Measurements from ENCODE around the gene ATP6AP1.

Gene ATP6AP1

DNA sequence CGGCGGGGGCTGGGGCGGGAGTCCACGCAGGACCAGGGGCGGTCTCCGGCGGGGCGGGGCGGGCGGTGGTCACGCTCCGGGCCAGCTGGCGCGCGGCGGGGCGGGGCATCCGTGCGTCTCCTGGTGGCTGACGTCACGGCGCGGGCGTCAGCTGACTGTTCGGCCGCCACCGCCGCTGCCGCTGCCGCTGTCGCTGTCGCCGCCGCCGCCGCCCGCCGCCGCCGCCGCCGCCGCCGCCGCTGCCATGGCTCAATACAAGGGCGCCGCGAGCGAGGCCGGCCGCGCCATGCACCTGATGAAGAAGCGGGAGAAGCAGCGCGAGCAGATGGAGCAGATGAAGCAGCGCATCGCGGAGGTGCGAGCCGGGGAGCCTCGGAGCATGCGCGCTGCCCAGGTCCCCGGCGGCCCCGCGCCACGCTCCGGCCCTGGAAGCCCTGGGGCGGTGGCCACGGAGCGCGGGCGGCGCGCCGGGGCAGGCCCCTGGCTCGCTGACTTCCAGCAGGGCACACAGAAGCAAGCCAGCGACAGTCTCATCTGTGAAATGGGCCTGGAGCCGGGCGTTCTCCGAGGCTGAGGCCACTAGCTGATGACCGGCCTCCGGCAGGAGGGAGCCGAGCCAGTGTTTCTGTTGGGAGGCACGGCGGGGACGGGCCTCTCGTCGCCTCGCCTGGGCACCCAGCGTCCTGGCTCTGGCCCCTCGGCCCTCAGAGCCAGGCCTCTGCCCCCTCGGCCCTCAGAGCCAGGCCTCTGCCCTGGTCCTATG is 15.7 kb downstream of the ATP6AP1 start, which contains the start of gene FAM50A:
Gene FAM50A (plus strand): TSS at position 150 of the 763 bp plus-strand sequence. CDS start 95 bp downstream, at position 245.
- in situ Hi-C loops (cut with MboI; ENCODE audit: low sequenced_read_pairs) = no loop called here

DNA sequence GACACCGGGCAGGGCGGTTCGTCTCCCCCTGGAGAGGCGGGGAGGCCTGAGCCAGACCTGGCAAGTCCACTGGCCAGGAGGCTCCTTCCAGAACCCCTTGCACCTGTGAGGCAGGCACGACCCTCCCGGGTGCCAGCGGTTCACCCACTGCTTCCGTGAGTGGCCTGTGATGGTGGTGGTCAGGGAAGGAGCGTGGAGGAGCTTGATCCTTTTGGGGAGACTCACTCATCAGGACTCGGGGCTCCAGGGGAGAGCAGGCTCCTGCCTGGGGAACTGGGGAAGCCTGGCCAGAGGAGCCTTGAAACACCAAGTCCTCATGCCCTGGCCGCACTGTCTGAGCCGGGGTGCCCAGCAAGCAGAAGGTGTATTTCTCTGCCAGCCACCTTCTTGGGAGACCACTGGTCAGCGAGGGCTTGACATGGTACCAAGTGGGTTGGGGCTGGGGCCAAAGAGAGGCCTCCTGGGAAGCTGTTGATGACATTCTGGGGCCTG is 16.3 kb downstream of the ATP6AP1 start:
- in situ Hi-C loops (cut with MboI; ENCODE audit: low sequenced_read_pairs) = no loop called here

DNA sequence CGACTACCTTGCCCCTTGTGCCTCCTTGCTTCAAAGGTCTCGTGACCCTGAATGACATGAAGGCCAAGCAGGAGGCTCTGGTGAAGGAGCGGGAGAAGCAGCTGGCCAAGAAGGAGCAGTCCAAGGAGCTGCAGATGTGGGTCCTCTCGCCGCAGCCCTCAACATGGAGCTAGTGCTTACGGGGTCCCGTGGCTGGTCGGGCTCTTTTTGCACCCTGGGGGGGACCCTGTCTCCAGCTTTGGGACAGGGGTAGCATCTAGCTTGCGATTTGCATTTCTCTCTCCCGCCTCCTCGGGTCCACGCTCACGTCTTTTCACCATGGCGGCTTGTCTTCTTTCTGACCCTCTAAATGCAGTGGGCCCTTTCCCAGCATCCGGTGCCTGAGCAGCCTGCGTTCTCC is 17.3 kb downstream of the ATP6AP1 start:
- in situ Hi-C loops (cut with MboI; ENCODE audit: low sequenced_read_pairs) = no loop called here

DNA sequence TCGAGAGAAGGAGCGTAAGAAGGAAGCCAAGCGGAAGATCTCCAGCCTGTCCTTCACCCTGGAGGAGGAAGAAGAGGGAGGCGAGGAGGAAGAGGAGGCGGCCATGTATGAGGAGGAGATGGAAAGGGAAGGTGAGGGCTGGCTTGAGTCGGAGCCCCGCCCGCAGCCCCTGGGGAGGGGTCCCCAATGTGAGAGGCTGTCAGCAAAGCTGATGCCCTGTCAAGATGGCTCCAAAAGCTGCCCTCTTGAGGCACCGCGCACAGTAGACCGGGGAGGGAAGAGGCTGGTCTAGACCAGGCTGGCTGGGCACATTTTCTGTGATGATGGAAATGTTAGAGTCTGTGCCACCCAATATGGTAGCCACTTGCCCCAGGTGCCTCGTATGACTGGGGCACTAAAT is 18.0 kb downstream of the ATP6AP1 start:
- in situ Hi-C loops (cut with MboI; ENCODE audit: low sequenced_read_pairs) = no loop called here

DNA sequence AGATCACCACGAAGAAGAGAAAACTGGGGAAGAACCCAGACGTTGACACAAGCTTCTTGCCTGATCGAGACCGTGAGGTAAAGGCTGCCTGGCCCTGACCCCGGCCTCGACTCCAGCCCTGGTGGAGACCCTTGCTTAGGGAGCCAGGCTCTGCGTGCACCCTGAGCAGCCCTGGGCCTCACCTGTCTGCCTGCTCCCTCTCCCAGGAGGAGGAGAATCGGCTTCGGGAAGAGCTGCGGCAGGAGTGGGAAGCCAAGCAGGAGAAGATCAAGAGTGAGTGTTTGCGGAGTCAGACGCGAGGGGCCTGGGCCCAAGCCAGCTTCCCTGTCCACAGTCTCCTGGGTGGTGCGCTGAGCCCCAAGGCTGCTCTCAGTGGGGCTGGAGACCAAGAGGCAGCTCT is 20.0 kb downstream of the ATP6AP1 start:
- in situ Hi-C loops (cut with MboI; ENCODE audit: low sequenced_read_pairs) = no loop called here

- in situ Hi-C loops (cut with MboI; ENCODE audit: low sequenced_read_pairs) = no loop called here
Observed at GRCh38 chrX:154449618-154450017, 21.1 kb downstream of the ATP6AP1 start.

- in situ Hi-C loops (cut with MboI; ENCODE audit: low sequenced_read_pairs) = no loop called here
Observed at GRCh38 chrX:154450312-154450711, 21.8 kb downstream of the ATP6AP1 start.

DNA sequence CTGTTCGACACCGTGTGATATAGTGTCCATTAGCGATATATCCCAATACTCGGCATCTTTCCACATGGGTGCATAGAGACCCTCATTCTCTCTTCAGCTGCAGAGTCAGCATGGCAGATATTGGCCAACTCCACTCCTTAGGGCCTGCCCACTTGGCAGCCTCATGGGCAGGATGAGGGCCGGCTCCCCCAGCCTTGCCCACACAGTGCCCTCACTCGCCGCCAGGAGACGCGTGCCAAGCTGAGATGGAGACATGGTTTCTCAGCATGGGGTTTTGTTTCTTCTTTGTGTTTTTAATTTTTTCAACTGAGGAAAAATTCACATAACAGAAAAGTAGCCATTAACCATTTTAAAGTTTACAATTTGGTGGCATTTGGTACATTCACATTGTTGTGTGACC is 24.3 kb downstream of the ATP6AP1 start:
- in situ Hi-C loops (cut with MboI; ENCODE audit: low sequenced_read_pairs) = no loop called here

GRCh38 chrX:154457491-154458115 is 29.1 kb downstream of the ATP6AP1 start:
- in situ Hi-C loops (cut with MboI; ENCODE audit: low sequenced_read_pairs) = no loop called here

DNA sequence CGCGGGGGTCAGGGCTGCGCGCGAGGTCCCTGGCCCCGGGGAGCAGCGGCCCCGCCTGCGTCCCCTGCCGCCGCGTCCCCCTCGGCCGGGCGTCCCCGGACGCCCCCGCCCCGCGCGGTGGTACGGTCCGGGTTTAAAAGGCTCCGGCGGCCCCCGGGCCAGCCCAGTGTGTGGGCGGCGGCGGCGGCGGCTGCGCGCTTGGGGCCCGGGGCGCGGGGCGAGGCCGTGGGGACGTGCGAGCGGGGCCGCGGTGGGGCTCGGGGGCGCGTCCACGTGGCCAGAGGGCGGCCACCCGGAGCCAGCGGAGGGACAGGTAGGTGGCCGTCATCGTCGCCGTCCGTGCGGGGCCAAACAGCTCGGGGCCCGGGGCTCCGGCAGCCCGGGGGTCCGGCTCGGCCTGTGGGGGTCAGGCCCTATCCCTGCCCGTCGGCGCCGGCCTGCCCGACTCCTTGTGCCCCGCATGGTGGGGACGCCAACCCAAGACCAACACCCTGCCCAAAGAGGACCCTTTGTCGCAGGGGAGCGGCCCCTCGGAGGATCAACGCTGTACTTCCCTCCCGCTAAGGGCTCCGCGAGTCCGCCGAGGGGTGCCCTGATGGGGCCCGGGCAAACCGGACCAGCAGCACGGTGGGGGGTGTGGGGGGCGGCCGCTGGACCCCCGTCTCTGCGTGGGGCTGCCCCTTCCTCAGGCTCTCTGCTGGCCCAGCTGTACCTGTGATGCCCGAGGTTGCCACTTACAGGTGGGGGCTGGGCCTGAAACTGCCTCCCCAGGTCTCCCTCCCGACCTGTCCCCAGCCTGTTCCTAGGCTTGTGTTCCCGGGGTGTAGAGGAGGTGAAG is 29.9 kb downstream of the ATP6AP1 start, which contains the start of gene PLXNA3:
Gene PLXNA3 (plus strand): TSS at position 166 of the 838 bp plus-strand sequence. CDS start 1,903 bp downstream, outside the sequence.
- in situ Hi-C loops (cut with MboI; ENCODE audit: low sequenced_read_pairs) = no loop called here

GRCh38 chrX:154458954-154459778 is 30.7 kb downstream of the ATP6AP1 start:
- in situ Hi-C loops (cut with MboI; ENCODE audit: low sequenced_read_pairs) = no loop called here

- in situ Hi-C loops (cut with MboI; ENCODE audit: low sequenced_read_pairs) = no loop called here
Observed at GRCh38 chrX:154459832-154460231, 31.4 kb downstream of the ATP6AP1 start.

- in situ Hi-C loops (cut with MboI; ENCODE audit: low sequenced_read_pairs) = no loop called here
Observed at GRCh38 chrX:154460326-154460725, 31.8 kb downstream of the ATP6AP1 start.

DNA sequence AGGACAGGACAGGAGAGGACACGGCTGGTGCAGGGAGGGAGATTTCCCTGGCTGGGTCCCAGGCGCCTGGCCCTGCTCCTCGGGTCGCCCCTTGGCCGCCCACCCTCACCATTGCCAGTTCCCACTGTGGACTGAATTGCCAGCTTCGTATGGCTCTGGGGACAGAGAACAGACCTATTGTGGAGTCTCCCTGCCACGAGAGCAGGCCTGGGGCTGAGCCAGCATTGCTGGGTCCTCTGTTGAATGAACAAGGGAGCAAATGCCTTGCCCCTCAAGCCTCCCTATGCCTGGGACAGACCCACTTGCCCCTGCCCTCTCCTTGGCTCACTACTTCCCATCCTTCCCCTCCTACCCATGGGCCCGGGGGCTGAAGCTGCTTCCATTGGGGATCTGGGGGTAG is 33.9 kb downstream of the ATP6AP1 start:
- in situ Hi-C loops (cut with MboI; ENCODE audit: low sequenced_read_pairs) = no loop called here

DNA sequence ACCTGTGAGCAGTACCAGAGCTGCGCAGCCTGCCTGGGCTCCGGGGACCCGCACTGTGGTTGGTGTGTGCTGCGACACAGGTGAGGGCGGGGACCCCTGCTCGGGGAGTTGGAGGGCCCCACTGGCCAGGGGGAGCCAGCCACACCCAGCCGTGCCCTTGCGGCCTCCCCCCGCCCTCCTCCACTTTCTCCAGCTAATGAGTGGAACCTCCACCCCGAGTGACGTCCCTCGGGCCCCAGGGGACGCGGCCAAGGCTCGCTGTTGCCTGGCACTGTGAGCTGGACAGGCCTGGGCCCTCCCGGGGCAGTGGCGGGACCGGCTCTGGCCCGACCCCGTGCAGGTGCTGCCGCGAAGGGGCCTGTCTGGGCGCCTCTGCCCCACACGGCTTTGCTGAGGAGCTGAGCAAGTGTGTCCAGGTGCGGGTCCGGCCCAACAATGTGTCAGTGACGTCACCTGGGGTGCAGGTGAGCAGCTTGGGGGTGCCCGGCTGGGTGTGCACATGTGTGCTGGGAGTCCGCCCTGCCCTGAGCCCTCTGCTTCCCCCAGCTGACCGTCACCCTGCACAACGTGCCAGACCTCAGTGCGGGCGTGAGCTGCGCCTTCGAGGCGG is 35.2 kb downstream of the ATP6AP1 start:
- in situ Hi-C loops (cut with MboI; ENCODE audit: low sequenced_read_pairs) = no loop called here

- in situ Hi-C loops (cut with MboI; ENCODE audit: low sequenced_read_pairs) = no loop called here
Observed at GRCh38 chrX:154464806-154465365, 36.4 kb downstream of the ATP6AP1 start.

DNA sequence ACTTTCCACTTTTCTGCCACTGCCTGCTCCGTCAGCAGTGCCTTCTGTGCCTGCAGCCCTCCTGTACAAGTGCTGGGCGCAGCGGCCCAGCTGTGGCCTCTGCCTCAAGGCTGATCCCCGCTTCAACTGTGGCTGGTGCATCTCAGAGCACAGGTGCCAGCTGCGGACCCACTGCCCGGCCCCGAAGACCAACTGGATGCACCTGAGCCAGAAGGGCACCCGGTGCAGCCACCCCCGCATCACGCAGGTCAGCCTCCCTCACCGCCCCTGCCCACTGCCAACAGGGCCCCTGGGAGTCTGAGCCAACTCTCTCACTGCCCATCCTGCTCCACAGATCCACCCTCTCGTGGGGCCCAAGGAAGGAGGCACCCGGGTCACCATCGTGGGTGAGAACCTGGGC is 37.1 kb downstream of the ATP6AP1 start:
- in situ Hi-C loops (cut with MboI; ENCODE audit: low sequenced_read_pairs) = no loop called here

DNA sequence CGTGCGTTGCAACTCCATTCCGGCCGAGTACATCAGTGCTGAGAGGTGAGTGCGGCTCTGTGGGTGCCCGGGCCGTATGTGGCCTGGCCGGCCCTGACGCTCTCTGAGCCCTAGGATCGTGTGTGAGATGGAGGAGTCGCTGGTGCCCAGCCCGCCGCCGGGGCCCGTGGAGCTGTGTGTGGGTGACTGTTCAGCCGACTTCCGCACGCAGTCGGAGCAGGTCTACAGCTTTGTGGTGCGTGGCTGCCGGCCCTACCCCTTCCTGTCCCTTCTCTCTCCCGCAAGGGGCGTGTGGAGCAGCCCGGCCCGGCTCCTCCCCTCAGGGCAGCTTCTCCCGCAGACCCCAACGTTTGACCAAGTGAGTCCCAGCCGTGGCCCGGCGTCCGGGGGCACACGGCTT is 37.6 kb downstream of the ATP6AP1 start:
- in situ Hi-C loops (cut with MboI; ENCODE audit: low sequenced_read_pairs) = no loop called here

GRCh38 chrX:154466907-154467306 is 38.4 kb downstream of the ATP6AP1 start:
- in situ Hi-C loops (cut with MboI; ENCODE audit: low sequenced_read_pairs) = no loop called here

- in situ Hi-C loops (cut with MboI; ENCODE audit: low sequenced_read_pairs) = no loop called here
Observed at GRCh38 chrX:154467556-154467955, 39.1 kb downstream of the ATP6AP1 start.

All from HL-60/S4 (cell line).